COLO829 (cell line): Measurements from ENCODE around the gene CMTM1.
"Not testable (repeated sequence)": the region's sequence is repeated elsewhere in the genome, so short reads cannot be mapped to it uniquely, and the experiment has no call there.

Source experiments
- DNase-seq: peaks from one replicate; pipeline ENCODE4 v3.0.0; 2012; ENCODE audit warnings: low spot score

CMTM1 gene

DNA sequence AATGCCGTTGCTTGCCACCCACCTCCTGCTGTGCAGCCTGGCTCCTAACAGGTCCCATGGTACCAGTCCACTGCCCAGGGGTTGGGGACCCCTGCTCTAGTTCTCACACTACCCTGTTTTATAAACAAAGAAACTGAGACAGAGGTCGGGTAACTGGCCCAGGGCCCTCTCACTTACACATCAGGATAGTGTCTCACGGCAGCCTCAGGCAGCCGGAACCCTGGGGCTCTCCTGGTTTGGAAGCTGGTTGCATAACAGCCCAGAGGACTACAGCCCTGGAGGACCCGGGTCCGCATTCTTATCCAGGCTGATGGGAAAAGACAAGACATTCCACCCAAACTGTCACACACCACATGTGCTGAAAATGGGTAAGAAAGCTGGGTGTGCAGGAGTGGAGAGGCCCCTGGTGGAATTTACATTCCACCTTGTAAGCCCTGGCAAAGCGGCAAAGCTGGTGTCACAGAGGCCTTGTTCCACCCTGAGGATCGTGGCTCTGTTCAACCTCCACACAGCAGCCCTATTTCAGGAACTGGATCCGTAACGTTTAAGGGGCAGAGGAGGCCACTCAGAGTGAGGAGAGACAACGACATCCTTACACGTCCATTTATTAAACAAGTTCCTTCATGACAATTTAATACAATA lies 48.0 kb downstream of the CMTM1 start:
- DNase-seq, result no peak

DNA sequence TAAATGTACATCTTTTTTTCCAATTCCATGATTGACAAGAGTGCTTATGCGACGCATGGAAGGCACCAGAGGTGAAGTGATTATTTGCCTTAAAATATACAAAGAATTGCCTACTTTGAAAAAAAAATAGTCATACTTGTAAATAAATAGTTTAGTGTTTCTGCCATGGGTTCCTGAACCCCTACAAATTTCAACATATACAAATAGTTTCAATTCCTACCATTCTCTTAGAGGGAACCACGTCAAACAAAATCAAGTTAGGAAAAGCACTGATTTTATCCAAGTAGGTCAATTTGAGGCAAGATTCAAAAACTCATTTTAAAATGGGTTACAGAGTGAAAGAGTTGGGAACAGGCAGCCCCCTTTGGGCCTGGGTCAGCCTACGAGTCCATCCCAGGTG lies 49.9 kb downstream of the CMTM1 start:
- DNase-seq, result no peak

DNA sequence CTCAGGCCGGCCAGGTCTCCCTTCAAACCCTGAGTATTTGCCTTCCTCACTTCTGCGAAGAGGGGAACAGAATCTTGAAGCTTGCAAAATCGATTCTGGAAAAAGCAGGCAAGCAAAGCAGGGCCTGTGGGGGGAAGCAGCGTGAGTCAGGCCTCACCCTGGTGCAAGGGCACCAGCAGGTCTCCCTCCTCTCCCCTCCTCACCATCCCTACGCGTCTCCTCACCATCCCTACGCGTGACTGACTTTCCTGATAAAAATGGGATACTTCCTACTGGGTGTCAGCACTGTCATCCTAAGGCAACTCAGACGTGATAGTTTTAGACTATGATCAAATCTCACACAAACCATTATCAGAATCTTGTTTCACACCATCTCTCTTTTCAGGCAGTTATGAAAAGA lies 50.4 kb downstream of the CMTM1 start:
- DNase-seq, result no peak

DNA sequence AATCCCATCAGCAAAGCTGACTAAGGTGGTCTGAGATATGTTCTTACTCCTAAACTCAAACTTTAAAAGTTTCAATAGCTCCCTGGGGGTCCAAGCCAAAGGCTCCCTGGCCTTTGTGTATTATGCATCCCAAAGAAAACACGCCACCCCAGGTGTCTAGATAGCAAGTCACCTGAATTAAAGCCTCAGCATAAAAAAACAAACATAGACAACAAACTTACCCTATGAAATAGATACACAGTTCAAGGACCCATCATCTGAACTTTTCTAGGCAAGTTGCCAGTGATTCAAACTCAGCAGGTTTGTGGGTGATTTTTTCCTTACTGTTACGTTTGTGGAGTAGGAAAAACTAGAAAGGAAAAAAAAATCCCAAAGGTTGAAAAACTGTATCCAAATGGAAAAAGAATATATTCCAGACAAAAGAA lies 50.8 kb downstream of the CMTM1 start:
- no peak for DNase-seq

DNA sequence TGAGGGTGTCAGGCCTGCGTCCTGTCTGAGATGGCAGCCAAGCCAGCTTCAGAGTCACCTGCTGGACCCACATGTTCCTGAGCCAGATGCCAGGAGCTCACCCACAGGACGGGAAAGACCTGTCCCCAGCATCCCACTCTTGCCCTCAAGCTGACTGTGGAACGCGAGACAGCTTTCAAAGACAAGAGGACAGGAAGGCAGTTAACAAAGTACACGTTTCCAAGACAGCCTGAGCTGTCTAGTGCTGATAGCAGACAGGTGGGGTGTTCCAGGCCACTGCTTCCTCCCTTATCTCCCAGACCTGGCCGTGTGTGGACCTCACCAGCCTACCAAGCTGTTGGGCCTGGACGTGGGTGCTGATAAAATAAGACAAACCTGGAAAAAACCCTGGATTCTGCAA lies 51.5 kb downstream of the CMTM1 start:
- DNase-seq, result no peak

DNA sequence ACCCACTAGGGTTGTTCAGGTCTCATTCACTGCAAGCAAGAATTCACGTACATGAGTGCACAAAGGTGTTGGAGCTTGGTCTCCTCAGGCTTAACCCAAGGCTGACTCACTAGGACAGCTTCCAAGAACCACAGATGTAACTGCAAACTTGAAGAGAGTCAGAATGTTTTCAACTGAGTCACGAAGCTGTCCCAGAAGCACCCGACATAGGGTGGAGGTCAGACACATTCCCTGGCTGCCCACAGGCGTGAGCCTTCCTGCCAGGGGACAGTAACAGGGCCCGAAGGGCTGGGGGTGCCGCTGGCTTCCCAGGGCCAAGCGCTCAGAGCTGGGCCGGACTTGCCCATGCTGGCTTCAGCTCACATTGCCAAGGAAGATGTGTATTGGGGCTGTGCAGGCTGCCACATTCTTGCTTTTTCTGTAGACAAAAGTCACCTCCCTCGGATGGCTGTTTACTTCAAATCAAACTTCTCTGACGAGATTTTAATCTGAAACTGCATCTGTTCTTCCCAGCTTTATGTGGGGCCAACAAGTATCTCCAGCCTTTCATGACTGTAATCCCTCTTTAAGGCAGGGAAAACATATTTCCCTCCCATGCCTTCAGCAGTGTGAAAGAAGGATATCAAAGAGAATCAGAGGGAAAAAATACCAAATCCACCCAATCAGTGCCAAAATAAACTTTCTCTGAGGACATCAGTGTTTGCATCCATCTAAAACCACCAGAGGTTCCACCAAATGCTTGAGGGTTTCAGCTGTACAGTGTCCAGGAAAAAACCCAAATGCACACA lies 52.5 kb downstream of the CMTM1 start:
- no peak for DNase-seq

DNA sequence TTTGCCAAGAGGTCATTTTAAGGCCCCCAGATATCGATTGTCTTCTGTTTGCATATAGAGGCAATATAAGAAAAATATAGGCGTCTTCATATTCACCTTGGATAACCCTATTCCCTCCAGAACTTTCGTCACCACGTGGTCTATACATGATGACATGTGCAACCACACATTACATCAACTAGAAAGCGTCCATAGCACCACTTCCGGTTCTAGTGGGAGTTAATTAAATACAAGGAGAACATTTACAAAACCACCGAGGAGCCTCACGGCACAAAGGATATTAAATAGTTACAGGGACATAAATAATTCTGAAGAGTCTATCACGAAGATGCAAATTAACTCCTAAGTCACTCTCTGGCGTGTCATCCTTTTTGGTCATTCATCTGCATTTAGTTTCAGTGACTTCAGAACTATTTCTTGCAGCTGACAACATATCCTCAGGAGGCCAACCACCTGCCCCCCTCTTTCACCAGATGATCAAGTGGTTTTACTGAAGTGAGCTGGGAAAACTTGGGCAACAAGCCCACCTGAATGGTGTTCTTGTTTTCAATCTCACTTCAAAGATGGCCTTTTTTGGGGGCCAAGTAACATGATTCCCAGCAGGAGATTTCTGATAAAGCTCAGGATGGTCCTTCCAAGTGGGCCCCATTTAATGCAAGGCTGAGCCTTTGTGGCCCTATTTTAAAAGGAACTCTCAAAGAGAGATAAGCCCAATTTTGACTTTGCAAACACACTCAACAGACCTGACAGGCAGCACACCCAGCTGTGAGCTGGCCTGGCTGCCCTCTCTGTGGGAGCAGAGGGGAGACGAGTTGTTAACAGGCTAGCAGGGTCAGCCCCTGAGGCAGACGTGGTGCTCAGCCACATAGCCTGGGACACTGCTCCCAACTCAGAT lies 53.5 kb downstream of the CMTM1 start:
- DNase-seq, result no peak

DNA sequence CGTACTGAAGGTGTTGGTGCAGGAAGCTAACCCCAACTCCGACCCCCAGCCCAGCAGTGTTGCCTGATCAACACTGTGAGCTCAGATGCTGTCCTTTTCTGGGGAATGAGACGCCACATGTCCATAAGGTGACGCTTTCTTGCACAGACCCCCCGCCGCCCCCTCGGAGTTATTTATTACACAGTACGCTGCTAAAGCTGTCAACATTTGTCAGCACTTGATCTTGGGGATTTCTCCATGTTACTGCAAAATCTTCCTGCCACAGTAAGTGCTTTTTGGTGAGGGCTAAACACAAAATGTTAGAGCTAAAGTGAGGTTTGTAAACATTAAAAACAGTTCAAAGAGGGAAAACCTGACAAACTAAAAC lies 54.2 kb downstream of the CMTM1 start:
- no peak for DNase-seq

DNA sequence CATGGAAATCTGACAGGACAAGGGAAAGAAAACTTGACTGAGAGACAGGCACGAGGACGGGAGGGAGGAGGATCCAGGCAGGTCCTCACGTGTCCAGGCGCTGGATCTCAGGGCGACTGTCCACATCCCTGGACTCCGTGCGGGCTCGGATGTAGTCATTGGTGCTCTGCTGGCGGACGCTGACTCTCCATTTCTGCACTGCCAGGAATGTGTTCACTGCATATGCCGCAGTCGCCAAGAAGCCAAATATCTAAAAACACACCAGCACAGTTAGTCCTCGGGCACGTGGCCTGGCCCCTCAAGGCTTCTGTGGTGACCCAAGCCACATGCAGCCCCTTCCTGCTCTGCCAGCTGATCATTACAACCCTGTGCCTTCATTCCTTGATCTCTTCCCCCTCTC lies 55.7 kb downstream of the CMTM1 start:
- no peak for DNase-seq

DNA sequence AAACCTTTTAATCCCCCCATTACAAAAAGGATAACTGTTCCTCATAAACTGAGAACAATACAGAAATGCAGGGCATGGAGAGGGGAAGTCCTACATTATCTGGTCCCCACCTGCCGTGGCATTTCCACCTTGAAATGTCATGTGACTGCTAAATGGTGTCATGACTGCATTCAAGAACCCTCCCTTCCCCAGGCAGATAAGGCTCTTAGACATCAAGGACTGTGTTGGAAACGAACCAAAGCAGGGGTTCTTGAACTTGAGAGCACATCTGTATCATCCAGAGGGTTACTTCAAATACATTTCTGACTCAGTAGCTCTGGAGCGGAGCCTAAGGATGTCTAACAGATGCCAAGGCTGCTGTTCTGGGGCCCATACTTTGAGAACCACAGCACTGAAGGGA lies 56.6 kb downstream of the CMTM1 start:
- no peak for DNase-seq

DNA sequence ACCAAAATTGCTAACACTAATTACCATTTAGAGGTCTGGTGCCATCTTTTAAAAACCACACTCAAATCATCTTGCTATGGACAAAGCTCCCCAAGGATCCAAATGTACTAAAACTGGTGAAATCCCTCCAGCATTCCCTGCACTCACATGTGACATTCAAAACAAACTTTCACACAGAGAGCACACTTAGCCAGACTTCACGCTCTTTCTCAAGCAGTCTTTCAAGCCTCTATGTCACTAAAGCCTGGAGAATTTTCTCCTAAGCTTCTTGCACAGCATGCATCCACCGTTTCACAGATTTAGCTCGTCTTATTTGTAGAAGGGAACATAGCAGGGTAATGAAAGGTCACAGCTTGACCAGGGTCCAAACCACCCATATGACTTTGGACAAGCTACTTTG lies 57.5 kb downstream of the CMTM1 start:
- no peak for DNase-seq

DNA sequence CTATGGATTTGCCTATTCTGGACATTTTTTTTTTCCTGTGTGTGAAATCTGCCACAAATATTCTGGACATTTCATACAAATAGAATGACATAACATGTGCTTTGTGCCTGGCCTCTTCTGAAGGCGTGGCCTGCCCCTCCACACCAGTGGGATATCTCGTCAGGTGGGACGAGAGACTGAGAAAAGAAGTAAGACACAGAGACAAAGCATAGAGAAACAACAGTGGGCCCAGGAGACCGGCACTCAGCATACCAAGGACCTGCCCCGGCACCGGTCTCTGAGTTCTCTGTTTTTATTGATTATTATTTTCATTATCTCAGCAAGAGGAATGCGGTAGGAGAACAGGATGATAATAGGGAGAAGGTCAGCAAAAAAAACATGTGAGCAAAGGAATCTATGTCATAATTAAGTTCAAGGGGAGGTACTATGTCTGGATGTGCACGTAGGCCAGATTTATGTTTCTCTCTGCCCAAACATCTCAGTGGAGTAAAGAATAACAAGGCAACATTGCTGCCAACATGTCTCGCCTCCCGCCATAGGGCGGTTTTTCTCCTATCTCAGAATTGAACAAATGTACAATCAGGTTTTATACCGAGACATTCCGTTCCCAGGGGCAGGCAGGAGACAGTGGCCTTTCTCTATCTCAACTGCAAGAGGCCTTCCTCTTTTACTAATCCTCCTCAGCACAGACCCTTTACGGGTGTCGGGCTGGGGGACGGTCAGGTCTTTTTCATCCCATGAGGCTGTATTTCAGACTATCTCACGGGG lies 61.6 kb downstream of the CMTM1 start:
- DNase-seq, result not testable (repeated sequence)
